ENCODE data around the gene MTREX.

The MTREX gene

GRCh38 chr5:55371145-55371544 lies 63.4 kb downstream of the MTREX start:
- Histone ChIP-seq H3K9me3 (ENCODE audit: control insufficient read depth, low read length) (peaks cover 3% of the 10 kb centered on the region), H3K4me3 (ENCODE audit: insufficient read depth, low read depth, low read length, poor library complexity, severe bottlenecking) (no peak overlapping the region), H3K27me3 (replicated peaks; ENCODE audit: control insufficient read depth, insufficient read depth, low read length, poor library complexity, severe bottlenecking) (no peaks in the 10 kb centered on the region), H3K36me3 (ENCODE audit: control insufficient read depth, insufficient read depth, low read length) (peaks cover 49% of the 10 kb centered on the region), H3K27ac (ENCODE audit: insufficient read depth, low read length, poor library complexity, severe bottlenecking) (no peak overlapping the region), H3K4me1 (ENCODE audit: control insufficient read depth, insufficient read depth, low read length, poor library complexity, severe bottlenecking) (no peaks in the 10 kb centered on the region)
- DNase-seq, result no peak

- Histone ChIP-seq H3K4me3 (ENCODE audit: insufficient read depth, low read depth, low read length, poor library complexity, severe bottlenecking) (no peak overlapping the region), H3K9me3 (ENCODE audit: control insufficient read depth, low read length) (peaks cover 3% of the 10 kb centered on the region), H3K4me1 (ENCODE audit: control insufficient read depth, insufficient read depth, low read length, poor library complexity, severe bottlenecking) (no peaks in the 10 kb centered on the region), H3K27ac (ENCODE audit: insufficient read depth, low read length, poor library complexity, severe bottlenecking) (no peak overlapping the region), H3K36me3 (ENCODE audit: control insufficient read depth, insufficient read depth, low read length) (peaks cover 38% of the 10 kb centered on the region), H3K27me3 (replicated peaks; ENCODE audit: control insufficient read depth, insufficient read depth, low read length, poor library complexity, severe bottlenecking) (no peaks in the 10 kb centered on the region)
- no peak for DNase-seq
Measured at GRCh38 chr5:55372130-55372925, 64.5 kb downstream of the MTREX start.

GRCh38 chr5:55377810-55378209 lies 70.0 kb downstream of the MTREX start:
- H3K4me3 ChIP-seq (ENCODE audit: insufficient read depth, low read depth, low read length, poor library complexity, severe bottlenecking), result no peak overlapping the region
- no peaks in the 10 kb centered on the region for H3K27me3 ChIP-seq (replicated peaks; ENCODE audit: control insufficient read depth, insufficient read depth, low read length, poor library complexity, severe bottlenecking)
- DNase-seq, result no peak
- peaks cover 30% of the 10 kb centered on the region for H3K36me3 ChIP-seq (ENCODE audit: control insufficient read depth, insufficient read depth, low read length)
- H3K27ac ChIP-seq (ENCODE audit: insufficient read depth, low read length, poor library complexity, severe bottlenecking), result no peak overlapping the region
- no peaks in the 10 kb centered on the region for H3K4me1 ChIP-seq (ENCODE audit: control insufficient read depth, insufficient read depth, low read length, poor library complexity, severe bottlenecking)
- peaks cover 2% of the 10 kb centered on the region for H3K9me3 ChIP-seq (ENCODE audit: control insufficient read depth, low read length)

GRCh38 chr5:55383254-55383653 lies 75.5 kb downstream of the MTREX start:
- DNase-seq, result no peak
- Histone ChIP-seq H3K36me3 (ENCODE audit: control insufficient read depth, insufficient read depth, low read length) (peaks cover 40% of the 10 kb centered on the region), H3K27me3 (replicated peaks; ENCODE audit: control insufficient read depth, insufficient read depth, low read length, poor library complexity, severe bottlenecking) (no peaks in the 10 kb centered on the region), H3K27ac (ENCODE audit: insufficient read depth, low read length, poor library complexity, severe bottlenecking) (no peak overlapping the region), H3K9me3 (ENCODE audit: control insufficient read depth, low read length) (peaks cover 6% of the 10 kb centered on the region), H3K4me3 (ENCODE audit: insufficient read depth, low read depth, low read length, poor library complexity, severe bottlenecking) (no peak overlapping the region), H3K4me1 (ENCODE audit: control insufficient read depth, insufficient read depth, low read length, poor library complexity, severe bottlenecking) (no peaks in the 10 kb centered on the region)

GRCh38 chr5:55384072-55384471 lies 76.3 kb downstream of the MTREX start:
- H3K27me3 ChIP-seq (replicated peaks; ENCODE audit: control insufficient read depth, insufficient read depth, low read length, poor library complexity, severe bottlenecking), result no peaks in the 10 kb centered on the region
- peaks cover 38% of the 10 kb centered on the region for H3K36me3 ChIP-seq (ENCODE audit: control insufficient read depth, insufficient read depth, low read length)
- no peaks in the 10 kb centered on the region for H3K4me1 ChIP-seq (ENCODE audit: control insufficient read depth, insufficient read depth, low read length, poor library complexity, severe bottlenecking)
- H3K9me3 ChIP-seq (ENCODE audit: control insufficient read depth, low read length), result peaks cover 6% of the 10 kb centered on the region
- DNase-seq, result no peak
- no peak overlapping the region for H3K4me3 ChIP-seq (ENCODE audit: insufficient read depth, low read depth, low read length, poor library complexity, severe bottlenecking)
- H3K27ac ChIP-seq (ENCODE audit: insufficient read depth, low read length, poor library complexity, severe bottlenecking), result no peak overlapping the region

- no peak for DNase-seq
- H3K9me3 ChIP-seq (ENCODE audit: control insufficient read depth, low read length), result peaks cover 6% of the 10 kb centered on the region
- H3K4me3 ChIP-seq (ENCODE audit: insufficient read depth, low read depth, low read length, poor library complexity, severe bottlenecking), result no peak overlapping the region
- peaks cover 34% of the 10 kb centered on the region for H3K36me3 ChIP-seq (ENCODE audit: control insufficient read depth, insufficient read depth, low read length)
- no peaks in the 10 kb centered on the region for H3K4me1 ChIP-seq (ENCODE audit: control insufficient read depth, insufficient read depth, low read length, poor library complexity, severe bottlenecking)
- H3K27ac ChIP-seq (ENCODE audit: insufficient read depth, low read length, poor library complexity, severe bottlenecking), result no peak overlapping the region
- no peaks in the 10 kb centered on the region for H3K27me3 ChIP-seq (replicated peaks; ENCODE audit: control insufficient read depth, insufficient read depth, low read length, poor library complexity, severe bottlenecking)
Measured at GRCh38 chr5:55385227-55385626, 77.4 kb downstream of the MTREX start.

GRCh38 chr5:55385846-55386245 lies 78.1 kb downstream of the MTREX start:
- DNase-seq, result no peak
- Histone ChIP-seq H3K36me3 (ENCODE audit: control insufficient read depth, insufficient read depth, low read length) (peaks cover 35% of the 10 kb centered on the region), H3K4me1 (ENCODE audit: control insufficient read depth, insufficient read depth, low read length, poor library complexity, severe bottlenecking) (no peaks in the 10 kb centered on the region), H3K27me3 (replicated peaks; ENCODE audit: control insufficient read depth, insufficient read depth, low read length, poor library complexity, severe bottlenecking) (no peaks in the 10 kb centered on the region), H3K9me3 (ENCODE audit: control insufficient read depth, low read length) (peaks cover 6% of the 10 kb centered on the region), H3K4me3 (ENCODE audit: insufficient read depth, low read depth, low read length, poor library complexity, severe bottlenecking) (no peak overlapping the region), H3K27ac (ENCODE audit: insufficient read depth, low read length, poor library complexity, severe bottlenecking) (no peak overlapping the region)

- Histone ChIP-seq H3K27me3 (replicated peaks; ENCODE audit: control insufficient read depth, insufficient read depth, low read length, poor library complexity, severe bottlenecking) (no peaks in the 10 kb centered on the region), H3K9me3 (ENCODE audit: control insufficient read depth, low read length) (peaks cover 6% of the 10 kb centered on the region), H3K27ac (ENCODE audit: insufficient read depth, low read length, poor library complexity, severe bottlenecking) (no peak overlapping the region), H3K4me1 (ENCODE audit: control insufficient read depth, insufficient read depth, low read length, poor library complexity, severe bottlenecking) (no peaks in the 10 kb centered on the region), H3K36me3 (ENCODE audit: control insufficient read depth, insufficient read depth, low read length) (peaks cover 38% of the 10 kb centered on the region), H3K4me3 (ENCODE audit: insufficient read depth, low read depth, low read length, poor library complexity, severe bottlenecking) (no peak overlapping the region)
- no peak for DNase-seq
Measured at GRCh38 chr5:55386356-55386755, 78.6 kb downstream of the MTREX start.

- peaks cover 4% of the 10 kb centered on the region for H3K9me3 ChIP-seq (ENCODE audit: control insufficient read depth, low read length)
- peaks cover 45% of the 10 kb centered on the region for H3K36me3 ChIP-seq (ENCODE audit: control insufficient read depth, insufficient read depth, low read length)
- H3K27me3 ChIP-seq (replicated peaks; ENCODE audit: control insufficient read depth, insufficient read depth, low read length, poor library complexity, severe bottlenecking), result no peaks in the 10 kb centered on the region
- no peak for DNase-seq
- no peaks in the 10 kb centered on the region for H3K4me1 ChIP-seq (ENCODE audit: control insufficient read depth, insufficient read depth, low read length, poor library complexity, severe bottlenecking)
- H3K27ac ChIP-seq (ENCODE audit: insufficient read depth, low read length, poor library complexity, severe bottlenecking), result no peak overlapping the region
- no peak overlapping the region for H3K4me3 ChIP-seq (ENCODE audit: insufficient read depth, low read depth, low read length, poor library complexity, severe bottlenecking)
Measured at GRCh38 chr5:55387865-55388264, 80.1 kb downstream of the MTREX start.

- no peaks in the 10 kb centered on the region for H3K27me3 ChIP-seq (replicated peaks; ENCODE audit: control insufficient read depth, insufficient read depth, low read length, poor library complexity, severe bottlenecking)
- peaks cover 26% of the 10 kb centered on the region for H3K36me3 ChIP-seq (ENCODE audit: control insufficient read depth, insufficient read depth, low read length)
- no peak overlapping the region for H3K27ac ChIP-seq (ENCODE audit: insufficient read depth, low read length, poor library complexity, severe bottlenecking)
- H3K4me1 ChIP-seq (ENCODE audit: control insufficient read depth, insufficient read depth, low read length, poor library complexity, severe bottlenecking), result no peaks in the 10 kb centered on the region
- DNase-seq, result no peak
- no peaks in the 10 kb centered on the region for H3K9me3 ChIP-seq (ENCODE audit: control insufficient read depth, low read length)
- H3K4me3 ChIP-seq (ENCODE audit: insufficient read depth, low read depth, low read length, poor library complexity, severe bottlenecking), result no peak overlapping the region
Measured at GRCh38 chr5:55391707-55392106, 83.9 kb downstream of the MTREX start.
